HG03025 (cell line): ENCODE results near the gene SEMA4D.

Experiments used
- ATAC-seq: cut with Tn5 transposase; IDR thresholded peaks from one replicate; pipeline ENCODE4 v1.9.1; 2021; ENCODE audit warnings: mild to moderate bottlenecking, moderate library complexity; ENCODE audit not compliant: unreplicated experiment, low FRiP score

Gene SEMA4D

GRCh38 chr9:89505911-89506310, 8.0 kb upstream of the SEMA4D start:
- no peak for ATAC-seq

- ATAC-seq = no peak
These were observed 7.1 kb upstream of the SEMA4D start for GRCh38 chr9:89505048-89505447.

GRCh38 chr9:89502671-89503070, 4.8 kb upstream of the SEMA4D start:
- no peak for ATAC-seq

- ATAC-seq = no peak
These were observed 4.2 kb upstream of the SEMA4D start for GRCh38 chr9:89502038-89502601.

GRCh38 chr9:89501311-89501898, 3.5 kb upstream of the SEMA4D start:
- ATAC-seq = no peak

- ATAC-seq = no peak
These were observed 2.1 kb upstream of the SEMA4D start for GRCh38 chr9:89500008-89500407.

GRCh38 chr9:89498852-89499480, 1.1 kb upstream of the SEMA4D start:
- ATAC-seq = no peak

- no peak for ATAC-seq
These were observed 503 bp downstream of the SEMA4D start for GRCh38 chr9:89497257-89497963.

- no peak for ATAC-seq
These were observed 1.2 kb downstream of the SEMA4D start for GRCh38 chr9:89496645-89497256.

- no peak for ATAC-seq
These were observed 1.9 kb downstream of the SEMA4D start for GRCh38 chr9:89495824-89496560.

GRCh38 chr9:89494199-89494598, 3.7 kb downstream of the SEMA4D start:
- ATAC-seq = no peak

- ATAC-seq = no peak
These were observed 4.2 kb downstream of the SEMA4D start for GRCh38 chr9:89493671-89494070.

GRCh38 chr9:89493181-89493580, 4.7 kb downstream of the SEMA4D start:
- ATAC-seq = no peak

GRCh38 chr9:89492586-89492985, 5.3 kb downstream of the SEMA4D start:
- no peak for ATAC-seq

GRCh38 chr9:89491694-89492093, 6.2 kb downstream of the SEMA4D start:
- ATAC-seq = no peak

GRCh38 chr9:89489548-89490530, 8.1 kb downstream of the SEMA4D start:
- no peak for ATAC-seq

GRCh38 chr9:89488936-89489335, 9.0 kb downstream of the SEMA4D start:
- no peak for ATAC-seq

GRCh38 chr9:89488131-89488530, 9.8 kb downstream of the SEMA4D start:
- no peak for ATAC-seq

- ATAC-seq = no peak
These were observed 11.2 kb downstream of the SEMA4D start for GRCh38 chr9:89486681-89487080.
